Measurements from ENCODE around the gene DGKI.

DNA sequence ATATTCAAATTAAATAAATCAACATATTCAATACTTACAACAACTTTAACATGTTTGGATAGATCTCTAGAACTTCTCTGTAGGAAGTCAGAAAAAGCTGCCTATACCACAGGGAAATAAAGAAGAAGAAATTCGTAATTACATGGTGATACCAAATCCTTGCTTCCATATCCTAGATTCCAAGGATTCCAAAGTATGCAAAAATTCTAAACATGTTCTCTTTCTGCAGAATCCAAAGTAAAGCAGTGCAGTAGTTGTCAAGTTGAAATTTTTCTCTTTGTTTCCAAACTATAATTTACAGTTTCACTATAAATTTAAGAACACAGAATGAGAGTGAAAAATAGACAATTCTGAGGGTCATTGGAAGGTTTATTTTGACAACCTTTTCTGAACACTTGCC is 269.6 kb downstream of the DGKI start:
- TF ChIP-seq, protein P1, sequence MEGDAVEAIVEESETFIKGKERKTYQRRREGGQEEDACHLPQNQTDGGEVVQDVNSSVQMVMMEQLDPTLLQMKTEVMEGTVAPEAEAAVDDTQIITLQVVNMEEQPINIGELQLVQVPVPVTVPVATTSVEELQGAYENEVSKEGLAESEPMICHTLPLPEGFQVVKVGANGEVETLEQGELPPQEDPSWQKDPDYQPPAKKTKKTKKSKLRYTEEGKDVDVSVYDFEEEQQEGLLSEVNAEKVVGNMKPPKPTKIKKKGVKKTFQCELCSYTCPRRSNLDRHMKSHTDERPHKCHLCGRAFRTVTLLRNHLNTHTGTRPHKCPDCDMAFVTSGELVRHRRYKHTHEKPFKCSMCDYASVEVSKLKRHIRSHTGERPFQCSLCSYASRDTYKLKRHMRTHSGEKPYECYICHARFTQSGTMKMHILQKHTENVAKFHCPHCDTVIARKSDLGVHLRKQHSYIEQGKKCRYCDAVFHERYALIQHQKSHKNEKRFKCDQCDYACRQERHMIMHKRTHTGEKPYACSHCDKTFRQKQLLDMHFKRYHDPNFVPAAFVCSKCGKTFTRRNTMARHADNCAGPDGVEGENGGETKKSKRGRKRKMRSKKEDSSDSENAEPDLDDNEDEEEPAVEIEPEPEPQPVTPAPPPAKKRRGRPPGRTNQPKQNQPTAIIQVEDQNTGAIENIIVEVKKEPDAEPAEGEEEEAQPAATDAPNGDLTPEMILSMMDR (IDR thresholded peaks at IDR 0.05), result no peak
- TF ChIP-seq POLR2A (IDR thresholded peaks at IDR 0.05), result no peak
- TF ChIP-seq EP300 (IDR thresholded peaks at IDR 0.05; ENCODE audit: low read depth), result no peak
